HEK293T (cell line): Measurements from ENCODE around the gene ELF1.

Experiments
- CTCF ChIA-PET: fragments of 350-600 bp; formaldehyde crosslinking; extraction: SDS; loops from one replicate; lab custom pipeline; 2021; ENCODE audit warnings: antibody characterized with exemption, inconsistent platforms; lab: Yijun Ruan, JAX
- POLR2A ChIA-PET: fragments of 350-600 bp; formaldehyde crosslinking; extraction: SDS; loops from one replicate; lab custom pipeline; 2020; ENCODE audit warnings: antibody characterized with exemption, inconsistent platforms; lab: Yijun Ruan, JAX
- DNase-seq: peaks from one replicate; pipeline ENCODE4 v3.0.0; 2012; ENCODE audit warnings: mixed read lengths; ENCODE audit errors: extremely low spot score
- ARNT ChIP-seq: fragments of 450-650 bp; IDR thresholded peaks from 2 replicates; pipeline ENCODE4 v1.6.1; 2017; ENCODE audit warnings: mild to moderate bottlenecking
- BHLHE40 ChIP-seq: fragments of 450-650 bp; IDR thresholded peaks from 2 replicates; pipeline ENCODE4 v1.6.1; 2016; ENCODE audit warnings: mild to moderate bottlenecking, moderate library complexity, borderline replicate concordance
- CTBP1 ChIP-seq: fragments of 450-650 bp; IDR thresholded peaks from 2 replicates; pipeline ENCODE4 v1.6.1; 2016; ENCODE audit warnings: borderline replicate concordance
- ELF4 ChIP-seq: fragments of 450-650 bp; IDR thresholded peaks from 2 replicates; pipeline ENCODE4 v1.6.1; 2017; ENCODE audit warnings: antibody characterized with exemption
- FOXA1 ChIP-seq: fragments of 450-650 bp; IDR thresholded peaks from 2 replicates; pipeline ENCODE4 v1.6.1; 2016; ENCODE audit warnings: mild to moderate bottlenecking
- FOXK2 ChIP-seq: fragments of 450-650 bp; IDR thresholded peaks from 2 replicates; pipeline ENCODE4 v1.6.1; 2016; ENCODE audit warnings: mild to moderate bottlenecking
- FOXM1 ChIP-seq: fragments of 450-650 bp; IDR thresholded peaks from 2 replicates; pipeline ENCODE4 v1.6.1; 2017; ENCODE audit warnings: mild to moderate bottlenecking, borderline replicate concordance
- HDGF ChIP-seq: fragments of 450-650 bp; IDR thresholded peaks from 2 replicates; pipeline ENCODE4 v1.6.1; 2017; ENCODE audit warnings: antibody characterized with exemption, borderline replicate concordance
- L3MBTL2 ChIP-seq: fragments of 450-650 bp; conservative IDR thresholded peaks from 2 replicates; pipeline ENCODE4 v1.6.1; 2016; ENCODE audit warnings: mild to moderate bottlenecking
- LEF1 ChIP-seq: fragments of 450-650 bp; IDR thresholded peaks from 2 replicates; pipeline ENCODE4 v1.6.1; 2017; ENCODE audit warnings: mild to moderate bottlenecking, borderline replicate concordance
- NFRKB ChIP-seq: fragments of 450-650 bp; IDR thresholded peaks from 2 replicates; pipeline ENCODE4 v1.6.1; 2016; ENCODE audit warnings: mild to moderate bottlenecking, moderate library complexity
- PKNOX1 ChIP-seq: fragments of 450-650 bp; IDR thresholded peaks from 2 replicates; pipeline ENCODE4 v1.6.1; 2016
- SP1 ChIP-seq: fragments of 450-650 bp; IDR thresholded peaks from 2 replicates; pipeline ENCODE4 v1.6.1; 2017
- SUZ12 ChIP-seq: fragments of 450-650 bp; IDR thresholded peaks from 2 replicates; pipeline ENCODE4 v1.6.1; 2016; ENCODE audit warnings: mild to moderate bottlenecking
- TARDBP ChIP-seq: fragments of 450-650 bp; IDR thresholded peaks from 2 replicates; pipeline ENCODE4 v1.6.1; 2016
- ZNF384 ChIP-seq: fragments of 450-650 bp; IDR thresholded peaks from 2 replicates; pipeline ENCODE4 v1.6.1; 2016

ELF1 gene

GRCh38 chr13:40974460-40975407 is 44.4 kb downstream of the ELF1 start:
- POLR2A ChIA-PET, result interaction anchor here (1.2 kb wide), 1 partner anchor 86 kb away, joined by 3 read pairs; the partner anchor contains the start of gene WBP4
- TF ChIP-seq FOXM1 (no peak), BHLHE40 (no peak), NFRKB (no peak)
- CTCF ChIA-PET, result interaction anchor here (0.6 to 1.7 kb wide), 5 partner anchors 10 to 677 kb away, joined by 3 to 7 read pairs (median 5); no protein-coding TSS in a partner anchor
- peak; percentile 50 for DNase-seq

- DNase-seq, result no peak
- CTCF ChIA-PET, result interaction anchor here (0.6 to 1.7 kb wide), 2 partner anchors 19 to 48 kb away, joined by 3 to 5 read pairs; no protein-coding TSS in a partner anchor
- TF ChIP-seq NFRKB, result no peak
- POLR2A ChIA-PET, result no interaction called here
These were observed 45.7 kb downstream of the ELF1 start for GRCh38 chr13:40973409-40973808.

- ChIA-PET CTCF (interaction anchor here (1.0 kb wide), 1 partner anchor 83 kb away, joined by 3 read pairs; no protein-coding TSS in a partner anchor), POLR2A (no interaction called here)
- TF ChIP-seq SUZ12, result no peak
- no peak for TF ChIP-seq TARDBP
- DNase-seq, result no peak
These were observed 47.8 kb downstream of the ELF1 start for GRCh38 chr13:40971321-40971720.

- CTCF ChIA-PET, result interaction anchor here (1.0 kb wide), 1 partner anchor 84 kb away, joined by 3 read pairs; no protein-coding TSS in a partner anchor
- TF ChIP-seq ELF4 (no peak), PKNOX1 (peak; percentile 36; the same call in 1 of the 2 replicates), FOXA1 (no peak)
These were observed 48.3 kb downstream of the ELF1 start for GRCh38 chr13:40970803-40971202.

GRCh38 chr13:40969169-40969901 is 49.8 kb downstream of the ELF1 start:
- POLR2A ChIA-PET, result no interaction called here
- DNase-seq, result no peak
- CTCF ChIA-PET, result no interaction called here
- TF ChIP-seq CTBP1 (no peak), BHLHE40 (no peak), L3MBTL2 (no peak), SP1 (no peak), FOXK2 (no peak), ARNT (no peak), SUZ12 (no peak), HDGF (no peak), PKNOX1 (no peak), FOXM1 (no peak), LEF1 (no peak), ZNF384 (no peak), NFRKB (no peak)

More at GRCh38 chr13:40970803-40971202, 48.3 kb downstream of the ELF1 start:
- no peak for DNase-seq
- POLR2A ChIA-PET, result no interaction called here

GRCh38 chr13:40968416-40969000 is 50.6 kb downstream of the ELF1 start:
- no peak for DNase-seq
- ChIA-PET CTCF (interaction anchor here (0.6 to 0.9 kb wide), 2 partner anchors 87 to 1425 kb away, joined by 4 to 10 read pairs; no protein-coding TSS in a partner anchor), POLR2A (no interaction called here)
- TF ChIP-seq FOXK2 (no peak), L3MBTL2 (no peak), PKNOX1 (no peak), SP1 (no peak), ARNT (no peak), TARDBP (no peak), ELF4 (no peak), FOXA1 (no peak), HDGF (no peak), BHLHE40 (no peak), ZNF384 (no peak), FOXM1 (no peak), CTBP1 (no peak), LEF1 (no peak), SUZ12 (no peak), NFRKB (no peak)
